PC-9 (cell line): ENCODE data around the gene PLPPR1. TPM values are rescaled to one million over a fixed set of nuclear protein-coding genes. Genes with fewer than 3 reads are reported as not detected.

Source experiments
- BruUV-seq: library from RNA; stranded (reverse); fragments of 400-500 nt; replicated peaks from 2 replicates; lab custom pipeline; 2021; lab: Mats Ljungman, UMichigan
- CTCF ChIA-PET: fragments of 300-600 bp; sonication (Branson Sonifier 250); formaldehyde crosslinking; loops from one replicate; lab custom pipeline; 2022; ENCODE audit warnings: antibody characterized with exemption; lab: Charles Lee
- POLR2A ChIA-PET: fragments of 300-600 bp; sonication (Branson Sonifier 250); formaldehyde crosslinking; loops from one replicate; lab custom pipeline; 2022; ENCODE audit warnings: antibody characterized with exemption; ENCODE audit not compliant: unreplicated experiment; lab: Charles Lee
- DNase-seq, 2 experiments: peaks; one replicate each; pipeline versions ENCODE4 v3.0.0 to v3.0.0-alpha.2; 2015 to 2022; ENCODE audit warnings: mixed read lengths in 1 of 2
- H2AFZ ChIP-seq: fragments of 200-600 bp; sonication (generic); 2 replicates; pipeline ENCODE4 v1.8.1; 2017; ENCODE audit warnings: antibody characterized with exemption
- H3F3A ChIP-seq: fragments of 200-600 bp; sonication (generic); 2 replicates; pipeline ENCODE4 v1.8.1; 2017; ENCODE audit warnings: antibody characterized with exemption, mild to moderate bottlenecking, low read depth; ENCODE audit not compliant: insufficient read depth
- H3K27ac ChIP-seq: fragments of 200-600 bp; sonication (generic); 2 replicates; pipeline ENCODE4 v1.6.1; 2016; ENCODE audit warnings: mixed run types
- H3K27me3 ChIP-seq: fragments of 200-600 bp; sonication (generic); 2 replicates; pipeline ENCODE4 v1.6.1; 2016; ENCODE audit warnings: low read depth, mixed run types; ENCODE audit not compliant: insufficient read depth
- H3K36me3 ChIP-seq: fragments of 200-600 bp; sonication (generic); 2 replicates; pipeline ENCODE4 v1.6.1; 2016; ENCODE audit warnings: low read depth, mixed run types
- H3K4me1 ChIP-seq: fragments of 200-600 bp; sonication (generic); replicated peaks from 2 replicates; pipeline ENCODE4 v1.6.1; 2016; ENCODE audit warnings: mixed run types; ENCODE audit not compliant: insufficient read depth
- H3K4me2 ChIP-seq: fragments of 200-600 bp; sonication (generic); 2 replicates; pipeline ENCODE4 v1.6.1; 2017; ENCODE audit warnings: mixed run types
- H3K4me3 ChIP-seq: fragments of 200-600 bp; sonication (generic); 2 replicates; pipeline ENCODE4 v1.6.1; 2016; ENCODE audit warnings: mixed run types
- H3K79me2 ChIP-seq: fragments of 200-600 bp; sonication (generic); 2 replicates; pipeline ENCODE4 v1.6.1; 2017; ENCODE audit warnings: low read depth, mixed run types
- H3K9me2 ChIP-seq: fragments of 200-600 bp; sonication (generic); 2 replicates; pipeline ENCODE4 v1.8.1; 2017; ENCODE audit warnings: mild to moderate bottlenecking; ENCODE audit not compliant: insufficient read depth
- H3K9me3 ChIP-seq: fragments of 200-600 bp; sonication (generic); 2 replicates; pipeline ENCODE4 v1.8.1; 2016; ENCODE audit warnings: low read depth; ENCODE audit not compliant: insufficient read depth
- H4K20me1 ChIP-seq: fragments of 200-600 bp; sonication (generic); 2 replicates; pipeline ENCODE4 v1.8.1; 2017; ENCODE audit not compliant: insufficient read depth
- CTCF ChIP-seq: fragments of 200-600 bp; sonication (generic); conservative IDR thresholded peaks from 2 replicates; pipeline ENCODE4 v1.6.1; 2017; ENCODE audit warnings: mixed run types, antibody characterized with exemption, mild to moderate bottlenecking, moderate library complexity
- EZH2 ChIP-seq: fragments of 200-600 bp; sonication (generic); IDR thresholded peaks from 2 replicates; pipeline ENCODE4 v1.8.0; 2017; ENCODE audit warnings: antibody characterized with exemption, low read depth
- intact Hi-C: fragments of 100-400 bp; cut with micrococcal nuclease; formaldehyde crosslinking; loops from one replicate; pipeline ENCODE4 v1.10.0; 2022; ENCODE audit not compliant: unreplicated experiment
- total RNA-seq: library from RNA; stranded (reverse); gene quantifications from 2 replicates; pipeline ENCODE4 v1.2.3, GENCODE V29; 2021

Gene PLPPR1
- total RNA-seq, 1 experiment from 2014 or later: not detected

GRCh38 chr9:101362450-101362849 is 333.9 kb downstream of the PLPPR1 start:
- no peak overlapping the region for H3K4me2 ChIP-seq
- no peak overlapping the region for H2AFZ ChIP-seq
- no peak for TF ChIP-seq CTCF
- TF ChIP-seq EZH2: no peak
- no peaks in the 10 kb centered on the region for H3K27me3 ChIP-seq
- no peak for DNase-seq
- H4K20me1 ChIP-seq: no peaks in the 10 kb centered on the region
- intact Hi-C loops: no loop called here
- BruUV-seq: no TSS peak
- H3K4me1 ChIP-seq: no peaks in the 10 kb centered on the region
- no peak overlapping the region for H3K4me3 ChIP-seq
- no peaks in the 10 kb centered on the region for H3K36me3 ChIP-seq
- H3K9me3 ChIP-seq: no peaks in the 10 kb centered on the region; the same call in 1 of the 2 replicates
- no peak overlapping the region for H3K27ac ChIP-seq
- no peaks in the 10 kb centered on the region for H3F3A ChIP-seq
- POLR2A ChIA-PET: no interaction called here
- CTCF ChIA-PET: no interaction called here
- H3K9me2 ChIP-seq: no peaks in the 10 kb centered on the region
- no peaks in the 10 kb centered on the region for H3K79me2 ChIP-seq

GRCh38 chr9:101365181-101365580 is 336.7 kb downstream of the PLPPR1 start:
- CTCF ChIA-PET: no interaction called here
- Histone ChIP-seq H3K79me2 (no peaks in the 10 kb centered on the region), H3K4me3 (no peak overlapping the region), H3K9me2 (no peaks in the 10 kb centered on the region), H3K27me3 (no peaks in the 10 kb centered on the region), H2AFZ (no peak overlapping the region), H3F3A (no peaks in the 10 kb centered on the region), H3K36me3 (no peaks in the 10 kb centered on the region), H3K27ac (no peak overlapping the region), H3K4me1 (no peaks in the 10 kb centered on the region), H3K9me3 (no peaks in the 10 kb centered on the region; the same call in 1 of the 2 replicates), H3K4me2 (no peak overlapping the region), H4K20me1 (no peaks in the 10 kb centered on the region)
- no peak for DNase-seq
- intact Hi-C loops: no loop called here
- no TSS peak for BruUV-seq
- POLR2A ChIA-PET: no interaction called here
- TF ChIP-seq CTCF: no peak
- TF ChIP-seq EZH2: no peak

GRCh38 chr9:101366038-101366756 is 337.7 kb downstream of the PLPPR1 start:
- no peak overlapping the region for H3K4me2 ChIP-seq
- no peaks in the 10 kb centered on the region for H3K4me1 ChIP-seq
- no peaks in the 10 kb centered on the region for H3F3A ChIP-seq
- H2AFZ ChIP-seq: no peak overlapping the region
- H3K9me2 ChIP-seq: no peaks in the 10 kb centered on the region
- H3K79me2 ChIP-seq: no peaks in the 10 kb centered on the region
- no peaks in the 10 kb centered on the region for H3K9me3 ChIP-seq
- no peak overlapping the region for H3K4me3 ChIP-seq
- intact Hi-C loops: no loop called here
- ChIA-PET POLR2A (no interaction called here), CTCF (no interaction called here)
- no peak overlapping the region for H3K27ac ChIP-seq
- H3K36me3 ChIP-seq: no peaks in the 10 kb centered on the region
- TF ChIP-seq CTCF: no peak
- no peak for TF ChIP-seq EZH2
- BruUV-seq: no TSS peak
- no peaks in the 10 kb centered on the region for H3K27me3 ChIP-seq
- DNase-seq: no peak
- no peaks in the 10 kb centered on the region for H4K20me1 ChIP-seq
